ENCODE results near the gene INTS4.
"Not testable (repeated sequence)": the region's sequence is repeated elsewhere in the genome, so short reads cannot be mapped to it uniquely, and the experiment has no call there.

Gene INTS4, protein sequence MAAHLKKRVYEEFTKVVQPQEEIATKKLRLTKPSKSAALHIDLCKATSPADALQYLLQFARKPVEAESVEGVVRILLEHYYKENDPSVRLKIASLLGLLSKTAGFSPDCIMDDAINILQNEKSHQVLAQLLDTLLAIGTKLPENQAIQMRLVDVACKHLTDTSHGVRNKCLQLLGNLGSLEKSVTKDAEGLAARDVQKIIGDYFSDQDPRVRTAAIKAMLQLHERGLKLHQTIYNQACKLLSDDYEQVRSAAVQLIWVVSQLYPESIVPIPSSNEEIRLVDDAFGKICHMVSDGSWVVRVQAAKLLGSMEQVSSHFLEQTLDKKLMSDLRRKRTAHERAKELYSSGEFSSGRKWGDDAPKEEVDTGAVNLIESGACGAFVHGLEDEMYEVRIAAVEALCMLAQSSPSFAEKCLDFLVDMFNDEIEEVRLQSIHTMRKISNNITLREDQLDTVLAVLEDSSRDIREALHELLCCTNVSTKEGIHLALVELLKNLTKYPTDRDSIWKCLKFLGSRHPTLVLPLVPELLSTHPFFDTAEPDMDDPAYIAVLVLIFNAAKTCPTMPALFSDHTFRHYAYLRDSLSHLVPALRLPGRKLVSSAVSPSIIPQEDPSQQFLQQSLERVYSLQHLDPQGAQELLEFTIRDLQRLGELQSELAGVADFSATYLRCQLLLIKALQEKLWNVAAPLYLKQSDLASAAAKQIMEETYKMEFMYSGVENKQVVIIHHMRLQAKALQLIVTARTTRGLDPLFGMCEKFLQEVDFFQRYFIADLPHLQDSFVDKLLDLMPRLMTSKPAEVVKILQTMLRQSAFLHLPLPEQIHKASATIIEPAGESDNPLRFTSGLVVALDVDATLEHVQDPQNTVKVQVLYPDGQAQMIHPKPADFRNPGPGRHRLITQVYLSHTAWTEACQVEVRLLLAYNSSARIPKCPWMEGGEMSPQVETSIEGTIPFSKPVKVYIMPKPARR

DNA sequence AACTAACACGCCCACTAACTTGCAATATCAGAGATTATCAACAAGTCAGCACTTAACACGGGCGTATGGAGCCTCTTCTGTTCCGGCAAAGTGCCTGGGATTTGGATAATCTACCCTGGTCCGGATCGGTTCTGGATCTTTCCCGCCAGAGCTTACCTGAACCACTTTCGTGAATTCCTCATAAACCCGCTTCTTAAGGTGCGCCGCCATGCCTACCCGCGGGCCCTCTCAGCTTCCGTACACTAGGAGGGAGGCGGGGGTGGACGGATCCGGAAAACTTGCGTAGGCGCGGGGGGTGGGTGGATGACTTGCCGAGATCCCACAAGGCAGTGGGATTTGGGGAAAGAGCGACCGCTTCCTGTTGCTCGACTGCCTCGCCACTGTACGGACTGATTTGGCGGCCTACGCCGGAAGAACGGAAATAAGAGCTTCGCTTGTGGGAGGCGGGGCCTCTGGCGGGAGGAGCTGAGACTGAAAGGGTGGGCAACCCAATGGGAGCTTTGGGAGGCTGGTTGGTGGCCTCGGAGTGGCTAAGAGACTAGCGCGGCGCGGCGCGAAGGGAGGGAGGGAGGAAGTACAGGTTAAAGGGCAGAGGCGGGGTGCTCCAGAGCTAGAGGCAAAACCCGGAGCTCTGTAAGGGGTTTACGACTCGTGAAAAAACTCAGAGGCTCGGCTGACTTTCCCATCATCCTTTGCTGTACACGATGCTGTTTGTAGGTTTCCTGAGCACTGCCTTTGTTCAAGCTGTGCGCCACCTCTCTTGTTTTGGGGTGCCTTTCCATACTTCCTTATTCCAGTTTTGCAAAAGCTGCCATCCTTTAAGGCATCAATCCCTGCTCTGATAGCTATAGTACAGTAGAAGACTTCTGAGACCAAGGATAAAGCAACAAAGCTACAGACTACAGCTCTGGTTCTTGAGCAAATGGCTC, at the start of gene INTS4:
INTS4 (minus strand) TSS at position 235 of the 929 bp plus-strand sequence; CDS start at position 210, 25 bp downstream.
- DNase-seq = peak; percentile 99

DNA sequence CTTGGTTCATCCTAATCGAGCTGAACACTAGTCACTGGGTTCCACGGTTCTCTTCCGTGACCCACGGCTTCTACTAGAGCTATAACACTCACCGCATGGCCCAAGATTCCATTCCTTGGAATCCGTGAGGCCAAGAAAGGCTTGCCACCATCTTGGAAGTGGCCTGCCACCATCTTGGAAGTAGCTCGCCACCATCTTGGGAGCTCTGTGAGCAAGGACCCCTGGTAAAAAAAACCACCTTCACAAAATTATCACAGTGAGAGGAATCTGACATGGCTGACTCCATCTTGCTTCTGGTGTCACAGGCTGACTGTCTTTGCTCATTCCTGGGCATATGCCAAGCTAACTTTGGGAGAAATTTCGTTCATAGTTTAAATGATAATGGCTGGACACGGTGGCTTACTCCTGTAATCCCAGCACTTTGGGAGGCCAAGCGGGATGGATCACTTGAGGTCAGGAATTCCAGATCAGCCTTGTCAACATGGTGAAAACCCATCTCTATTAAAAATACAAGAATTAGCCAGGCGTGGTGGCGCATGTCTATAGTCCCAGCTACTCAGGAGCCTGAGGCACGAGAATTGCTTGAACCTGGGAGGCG, 47.5 kb upstream of the INTS4 start:
- DNase-seq = no peak

DNA sequence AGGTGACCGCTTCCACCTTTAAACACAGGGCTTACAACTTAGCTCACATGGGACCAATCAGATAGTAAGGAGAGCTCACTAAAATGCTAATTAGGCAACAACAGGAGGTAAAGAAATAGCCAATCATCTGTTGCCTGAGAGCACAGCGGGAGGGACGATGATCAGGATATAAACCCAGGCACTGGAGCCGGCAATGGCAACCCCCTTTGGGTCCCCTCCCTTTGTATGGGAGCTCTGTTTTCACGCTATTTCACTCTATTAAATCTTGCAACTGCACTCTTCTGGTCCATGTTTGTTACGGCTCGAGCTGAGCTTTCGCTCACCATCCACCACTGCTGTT, 46.9 kb upstream of the INTS4 start:
- not testable (repeated sequence) for DNase-seq

DNA sequence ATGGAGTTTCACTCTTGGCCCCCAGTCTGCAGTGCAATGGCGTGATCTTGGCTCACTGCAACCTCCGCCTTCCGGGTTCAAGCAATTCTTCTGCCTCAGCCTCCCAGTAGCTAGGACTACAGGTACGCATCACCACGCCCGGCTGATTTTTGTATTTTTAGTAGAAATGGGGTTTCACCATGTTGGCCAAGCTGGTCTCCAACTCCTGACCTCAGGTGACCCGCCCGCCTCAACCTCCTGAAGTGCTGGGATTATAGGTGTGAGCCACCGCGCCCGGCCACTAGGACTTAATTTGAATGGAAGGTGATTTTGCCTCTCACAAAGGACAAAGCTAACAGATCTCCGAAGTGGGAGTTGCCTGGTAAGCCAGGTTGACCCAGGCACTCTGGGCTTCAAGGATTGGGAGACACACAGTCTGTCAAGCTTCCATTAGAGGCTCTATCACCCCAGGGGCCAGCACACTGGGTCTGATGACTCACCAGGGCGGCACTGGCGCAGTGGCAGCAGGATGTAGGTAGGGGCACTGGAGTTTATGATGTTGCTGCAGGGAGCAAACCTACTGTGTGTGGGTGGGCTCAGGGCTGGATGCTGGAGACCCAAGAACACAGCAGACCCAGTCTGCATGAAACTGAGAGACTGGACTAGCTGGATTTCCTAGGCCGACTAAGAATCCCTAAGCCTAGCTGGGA, 46.4 kb upstream of the INTS4 start:
- no peak for DNase-seq

DNA sequence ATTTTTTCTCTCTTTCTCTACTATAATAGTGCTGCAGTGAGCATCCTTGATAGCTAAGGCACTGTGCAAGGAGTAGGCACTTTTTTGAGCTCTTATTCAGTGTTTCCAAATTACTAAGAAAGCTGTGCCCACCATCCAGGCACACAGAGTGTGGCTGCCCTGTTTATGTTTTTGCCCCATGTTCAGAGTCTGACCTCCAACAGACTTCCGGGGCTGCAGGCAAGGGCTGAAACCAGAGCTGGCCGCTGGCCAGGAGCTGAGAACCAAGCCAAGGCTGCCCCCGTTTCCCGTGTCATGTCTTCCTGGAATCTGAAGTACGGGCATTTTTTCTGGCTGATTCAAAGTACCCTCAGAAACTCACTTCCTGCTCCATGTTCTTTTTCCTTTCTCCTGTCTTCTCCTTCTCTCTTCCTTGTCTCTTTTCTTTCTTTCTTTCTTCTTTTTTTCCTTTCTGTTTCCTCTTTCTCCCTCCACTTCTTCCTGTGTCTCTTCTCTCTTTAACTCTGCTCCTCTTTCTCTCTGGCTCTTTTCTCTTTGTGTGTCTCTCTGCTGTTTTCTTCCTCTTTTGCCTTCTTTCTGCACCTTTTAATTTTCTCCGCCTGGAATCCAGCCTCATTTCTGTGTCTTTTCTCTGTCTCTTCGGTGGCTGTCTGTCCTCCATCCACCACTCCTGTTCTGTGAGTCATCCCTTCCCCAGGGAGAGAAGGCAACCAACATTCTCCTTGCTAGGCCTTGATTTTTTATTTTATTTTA, 45.6 kb upstream of the INTS4 start:
- peak; percentile 43 for DNase-seq

DNA sequence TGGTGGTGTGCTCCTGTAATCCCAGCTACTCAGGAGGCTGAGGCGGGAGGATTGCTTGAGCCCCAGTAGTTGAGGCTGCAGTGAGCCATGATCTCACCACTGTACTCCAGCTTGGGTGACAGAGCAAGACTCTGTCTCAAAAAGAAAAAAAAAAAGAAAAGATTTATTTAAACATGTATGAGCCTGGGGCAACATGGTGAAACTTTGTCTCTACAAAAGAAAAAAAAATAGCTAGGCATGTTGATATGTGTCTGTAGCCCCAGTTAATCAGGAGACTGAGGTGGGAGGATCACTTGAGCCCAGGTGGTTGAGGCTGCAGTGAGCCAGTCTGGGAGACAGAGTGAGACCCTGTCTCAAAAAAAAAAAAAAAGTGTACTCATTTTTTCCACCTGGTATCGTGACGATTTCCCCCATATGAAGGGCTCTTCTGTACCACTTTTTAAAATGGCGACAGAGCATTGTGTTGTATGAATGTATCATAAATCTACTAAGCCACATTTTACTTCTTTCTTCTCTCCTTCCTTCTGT, 45.0 kb upstream of the INTS4 start:
- no peak for DNase-seq

DNA sequence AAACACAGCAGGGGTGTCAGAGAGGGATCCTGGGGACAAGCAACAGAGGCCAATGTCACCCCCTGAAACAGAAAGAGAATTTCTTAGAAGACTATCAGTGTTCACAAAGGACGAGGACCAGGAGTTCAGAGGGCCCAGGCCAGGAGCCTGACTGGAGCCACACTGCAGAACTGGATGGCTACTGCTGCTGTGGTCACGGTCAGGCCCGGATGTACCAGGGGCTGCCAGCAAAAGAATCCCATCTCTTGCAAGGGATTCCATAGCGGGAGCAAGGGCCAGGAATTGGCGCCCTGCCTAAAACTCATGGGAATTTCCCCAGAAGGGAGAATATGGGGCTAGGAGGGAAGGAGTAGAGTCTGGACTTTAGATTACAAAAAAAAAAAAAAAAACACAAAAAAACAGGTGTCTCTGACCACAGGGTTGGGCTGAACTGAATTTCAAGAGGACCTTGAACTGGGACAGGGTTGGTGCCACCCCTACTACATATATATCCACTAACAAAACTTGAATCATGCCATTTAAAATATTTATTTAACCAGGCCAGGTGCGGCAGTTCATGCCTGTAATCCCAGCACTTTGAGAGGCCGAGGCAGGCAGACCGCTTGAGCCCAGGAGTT, 44.3 kb upstream of the INTS4 start:
- no peak for DNase-seq

DNA sequence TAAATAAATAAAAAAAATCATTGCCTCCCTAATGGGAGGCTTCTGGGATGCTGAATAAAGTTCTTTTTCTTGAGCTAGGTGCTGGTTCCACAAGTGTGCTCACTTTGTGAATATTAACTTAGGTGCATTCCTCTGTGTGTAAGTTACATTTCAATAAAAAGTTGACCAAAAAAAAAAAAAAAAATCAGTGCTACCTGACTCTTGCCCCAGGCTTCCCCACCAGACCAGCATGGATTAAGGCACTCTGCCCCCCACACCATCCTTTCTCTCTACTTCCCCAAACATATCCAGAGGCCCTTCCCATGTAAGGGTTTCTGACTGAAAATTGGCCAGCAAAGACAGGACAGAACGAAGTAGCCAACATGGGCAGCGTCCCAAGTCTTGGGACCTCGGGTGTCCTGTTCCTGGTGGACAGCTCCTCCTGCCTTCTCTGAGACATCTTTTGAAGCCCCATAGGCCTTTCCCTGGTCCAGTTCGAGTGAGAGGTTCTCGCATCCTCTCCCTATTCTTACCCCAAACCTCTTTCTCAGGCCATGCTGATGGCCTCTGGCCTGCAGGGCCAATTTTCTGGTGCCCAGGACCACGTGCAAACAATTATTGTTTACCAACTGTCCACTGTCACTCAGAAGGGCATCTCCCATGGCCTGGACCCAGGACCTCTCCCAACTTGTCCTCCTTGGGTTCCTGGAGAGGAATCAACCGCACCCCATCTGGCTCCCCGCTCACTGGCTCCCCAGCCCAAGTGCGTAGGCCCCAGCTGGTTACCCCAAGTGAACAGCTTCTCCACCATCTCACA, 43.6 kb upstream of the INTS4 start:
- no peak for DNase-seq

DNA sequence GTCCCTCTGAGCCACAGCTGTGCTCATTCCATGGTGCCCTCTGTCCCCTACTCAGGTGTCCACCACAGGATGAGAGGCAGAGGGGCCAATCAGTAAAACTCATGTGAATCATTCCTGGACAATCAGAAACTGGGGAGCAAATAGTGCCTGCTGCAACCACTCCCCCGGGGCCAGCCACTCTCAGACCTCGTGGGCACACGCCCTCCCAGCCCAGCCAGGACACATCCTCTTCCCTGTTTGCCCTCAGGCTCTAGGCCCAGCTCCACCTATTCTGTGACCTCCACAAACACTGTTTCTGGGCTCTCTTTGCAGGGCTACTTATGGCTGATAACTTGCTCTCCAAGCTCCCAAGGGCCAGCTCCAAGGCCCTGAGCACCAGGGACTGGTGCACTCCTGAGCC, 42.6 kb upstream of the INTS4 start:
- DNase-seq = no peak

DNA sequence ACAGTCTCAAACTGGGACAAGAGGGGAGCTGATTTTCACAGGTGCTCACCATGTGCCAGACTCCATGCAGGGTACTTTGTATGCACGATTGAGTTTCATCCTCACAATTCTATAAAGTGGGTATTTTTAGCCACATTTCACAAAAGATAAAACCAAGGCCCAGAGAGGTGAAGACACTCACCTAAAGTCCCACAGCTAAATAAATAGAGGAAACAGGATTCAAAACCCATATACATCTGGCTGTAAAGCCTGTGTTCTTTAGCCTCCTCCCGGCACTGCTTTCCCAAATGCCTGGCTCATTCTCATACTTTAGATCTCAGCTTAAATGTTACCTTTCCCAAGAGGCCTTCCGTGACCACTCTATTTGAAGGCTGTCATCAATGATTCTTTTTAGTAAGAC, 41.8 kb upstream of the INTS4 start:
- DNase-seq = no peak

DNA sequence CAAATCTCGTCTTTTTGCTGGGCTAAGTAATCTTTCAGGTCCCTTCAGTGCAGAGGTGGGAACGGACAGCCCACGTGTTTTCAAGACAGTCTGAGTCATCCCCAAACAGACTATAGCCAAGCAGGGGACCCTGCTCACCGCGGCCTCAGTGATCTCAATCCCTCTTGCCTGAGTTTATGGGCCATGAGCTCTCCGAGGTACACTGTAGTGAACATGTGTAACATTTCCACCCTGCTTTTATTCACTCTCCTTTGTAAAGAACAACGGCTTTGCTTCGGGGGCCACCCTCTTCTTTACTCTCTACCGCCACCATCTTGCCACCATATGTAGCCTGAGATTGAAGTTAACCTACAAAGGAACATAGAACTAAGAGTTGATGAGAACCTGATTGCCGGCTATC, 40.2 kb upstream of the INTS4 start:
- DNase-seq = no peak

DNA sequence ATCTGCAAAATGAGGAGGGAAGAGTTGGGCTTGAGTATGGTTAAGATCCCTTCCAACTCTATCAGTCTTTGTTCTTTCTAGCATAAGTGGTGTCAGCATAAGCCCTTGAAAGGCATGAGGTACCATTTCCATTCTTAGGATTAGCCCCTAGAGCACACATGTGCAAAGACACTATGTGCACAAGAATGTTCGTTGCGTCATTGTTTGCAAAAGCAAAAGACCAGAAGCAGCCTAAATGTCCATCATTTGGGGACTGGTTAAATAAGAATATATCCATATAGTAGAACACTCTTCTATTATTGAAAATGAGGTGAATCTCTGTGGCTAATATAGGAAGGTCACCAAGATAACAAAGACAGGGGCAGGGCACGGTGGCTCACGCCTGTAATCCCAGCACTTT, 38.6 kb upstream of the INTS4 start:
- DNase-seq = no peak

DNA sequence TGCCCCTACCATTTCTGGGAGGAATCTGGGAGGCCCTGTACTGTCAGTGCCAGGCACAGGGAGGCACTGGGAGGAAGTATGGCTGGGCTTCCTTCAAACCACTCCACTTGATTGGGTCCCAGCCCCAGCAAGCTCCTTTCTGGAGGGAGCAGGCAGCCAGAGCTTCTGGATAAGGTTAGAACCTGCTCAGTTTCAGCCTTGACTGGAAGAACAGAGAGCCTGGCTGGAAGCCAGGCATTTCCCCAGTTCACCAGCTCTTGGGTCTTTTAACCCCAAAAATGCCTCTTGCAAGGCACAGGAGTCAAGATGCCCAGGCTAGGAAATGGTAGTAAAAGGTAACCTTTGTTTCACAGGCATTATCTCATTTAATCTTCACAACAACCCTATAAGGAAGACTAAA, 37.6 kb upstream of the INTS4 start:
- DNase-seq = no peak

DNA sequence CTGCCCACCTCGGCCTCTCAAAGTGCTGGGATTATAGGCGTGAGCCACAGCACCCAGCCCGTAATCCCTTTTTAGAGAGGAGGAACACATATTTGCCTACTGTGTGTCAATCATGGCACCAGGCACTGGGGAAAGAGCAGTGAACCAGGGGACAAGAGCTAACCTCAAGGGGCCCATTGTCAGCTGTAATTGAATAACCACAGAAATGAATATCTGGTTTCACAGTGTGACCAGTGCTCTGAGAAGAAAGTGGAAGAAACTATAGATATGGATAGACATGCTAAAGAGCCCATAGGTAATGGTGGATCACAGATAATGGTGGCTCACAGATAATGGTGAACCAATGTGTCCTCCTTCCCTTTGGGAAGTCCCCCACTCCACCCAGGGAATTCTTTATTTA, 37.2 kb upstream of the INTS4 start:
- no peak for DNase-seq

DNA sequence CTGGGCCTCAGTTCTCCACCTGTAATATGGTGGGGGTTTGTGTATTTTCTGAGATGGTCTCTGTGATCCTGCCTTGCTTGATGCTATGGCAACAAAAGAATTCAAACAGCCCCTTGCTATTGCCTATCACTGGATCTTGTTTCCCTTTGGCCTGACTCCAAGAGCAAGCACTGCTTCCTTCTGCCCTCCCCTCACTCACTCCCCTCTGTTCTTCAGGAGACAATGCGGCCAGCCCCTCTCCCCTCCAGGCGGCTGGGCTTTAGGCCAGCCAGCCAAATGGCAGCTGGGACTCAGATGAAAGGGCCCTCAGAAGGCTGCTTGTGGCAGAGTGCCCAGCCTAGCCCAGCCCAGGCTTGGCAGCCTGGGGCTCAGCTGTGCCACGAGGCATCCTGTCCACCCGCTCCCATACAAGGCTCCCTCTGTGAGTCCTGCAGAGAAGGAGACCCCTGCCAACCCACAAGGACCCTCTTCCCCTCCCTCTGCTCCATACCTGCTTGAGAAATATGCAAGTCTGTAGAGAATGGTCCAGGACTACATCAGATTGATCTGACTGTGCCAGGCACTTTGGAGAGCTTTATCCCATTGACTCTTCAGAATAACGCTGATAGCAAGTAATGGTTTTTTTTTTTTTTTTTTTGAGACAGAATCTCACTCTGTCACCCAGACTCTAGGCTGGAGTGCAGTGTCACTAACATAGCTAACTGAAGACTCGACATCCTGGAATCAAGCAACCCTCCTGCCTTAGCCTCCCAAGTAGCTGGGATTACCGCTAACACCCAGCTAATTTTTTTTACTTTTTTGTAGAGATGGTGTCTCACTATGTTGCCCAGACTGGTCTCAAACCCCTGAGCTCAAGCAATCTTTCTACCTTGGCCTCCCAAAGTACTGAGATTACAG, 36.2 kb upstream of the INTS4 start:
- DNase-seq = peak; percentile 83

DNA sequence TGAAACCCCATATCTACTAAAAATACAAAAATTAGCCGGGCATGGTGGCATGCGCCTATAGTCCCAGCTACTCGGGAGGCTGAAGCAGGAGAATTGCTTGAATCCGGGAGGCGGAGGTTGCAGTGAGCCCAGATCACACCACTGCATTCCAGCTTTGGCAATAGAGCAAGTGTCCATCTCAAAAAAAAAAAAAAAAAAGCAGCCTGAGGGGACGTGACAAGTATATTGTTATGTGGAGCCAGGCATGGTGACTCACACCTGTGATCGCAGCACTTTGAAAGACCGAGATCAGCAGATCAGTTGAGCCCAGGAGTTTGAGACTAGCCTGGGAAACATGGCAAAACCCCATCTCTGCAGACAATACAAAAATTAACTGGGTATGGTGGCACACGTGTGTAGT, 34.0 kb upstream of the INTS4 start:
- DNase-seq = not testable (repeated sequence)

DNA sequence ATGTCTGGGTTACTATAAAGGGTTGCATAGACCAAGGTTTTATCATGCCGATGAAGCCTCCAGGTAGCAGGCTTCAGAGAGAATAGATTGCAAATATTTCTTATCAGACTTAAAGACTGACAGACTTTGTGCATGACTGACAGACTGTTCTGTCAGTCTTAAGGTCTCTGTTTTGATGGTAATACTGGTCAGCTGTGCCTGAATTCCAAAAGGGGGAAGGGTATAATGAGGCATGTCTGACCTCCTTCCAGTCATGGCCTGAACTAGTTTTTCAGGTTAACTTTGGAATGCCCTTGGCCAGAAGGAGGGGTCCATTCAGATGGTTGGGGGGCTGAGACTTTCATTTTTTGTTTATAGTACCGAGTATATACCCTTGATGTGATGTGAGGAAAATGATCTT, 33.3 kb upstream of the INTS4 start:
- no peak for DNase-seq

DNA sequence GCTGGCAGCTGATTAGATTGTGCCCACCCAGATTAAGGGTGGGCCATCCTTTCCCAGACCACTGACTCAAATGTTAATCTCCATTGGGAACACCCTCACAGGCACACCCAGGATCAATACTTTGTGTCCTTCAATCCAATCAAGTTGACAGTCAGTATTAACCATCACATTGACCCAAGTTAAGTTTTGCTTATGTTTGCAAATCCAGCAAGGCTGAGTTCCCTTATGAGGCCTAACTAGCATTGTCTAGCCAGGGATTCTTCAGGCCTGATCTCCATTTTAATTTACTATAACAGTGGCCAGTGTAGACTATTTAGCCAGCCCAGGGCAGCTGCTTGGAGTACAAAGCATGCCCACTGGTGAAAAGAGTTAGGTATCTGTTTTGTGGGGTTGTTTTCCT, 30.9 kb upstream of the INTS4 start:
- DNase-seq = no peak
